Measurements from ENCODE around the gene RSPH6A. TPM values are rescaled to one million over a fixed set of nuclear protein-coding genes. Genes with fewer than 3 reads are reported as not detected.

Gene RSPH6A
- total and polyA plus RNA-seq, 2 of the 13 experiments (the other 11 are each of a cell fraction or from before 2014, with no cell fraction given) = 0.07 TPM; not detected in 1

- no peak for TF ChIP-seq GTF3A (CRISPR knock-in tag; conservative IDR thresholded peaks at IDR 0.05)
- TF ChIP-seq ZFY (CRISPR knock-in tag; IDR thresholded peaks at IDR 0.05) = no peak
- no peak for TF ChIP-seq ZNF746 (CRISPR knock-in tag; IDR thresholded peaks at IDR 0.05)
- 0 out of 2 replicates have a peak, but pooled peaks have one; percentile 25 for TF ChIP-seq BORCS8-MEF2B (CRISPR knock-in tag; IDR thresholded peaks at IDR 0.05)
- no peak for TF ChIP-seq NAIF1 (CRISPR knock-in tag; IDR thresholded peaks at IDR 0.05; ENCODE audit: borderline replicate concordance)
- peak; percentile 67; the same call in 1 of the 2 replicates for TF ChIP-seq ZNF510 (CRISPR knock-in tag; IDR thresholded peaks at IDR 0.05; ENCODE audit: low read depth)
- TF ChIP-seq ATAD3A (CRISPR knock-in tag; IDR thresholded peaks at IDR 0.05) = no peak
- no peak for TF ChIP-seq NCOR1 (IDR thresholded peaks at IDR 0.05; ENCODE audit: borderline replicate concordance, low read length)
- no peak for TF ChIP-seq HDAC1 (CRISPR knock-in tag; IDR thresholded peaks at IDR 0.05)
- TF ChIP-seq FOXO1 (CRISPR knock-in tag; IDR thresholded peaks at IDR 0.05) = no peak
- no peak for TF ChIP-seq ZKSCAN5 (CRISPR knock-in tag; IDR thresholded peaks at IDR 0.05)
- TF ChIP-seq CEBPZ (IDR thresholded peaks at IDR 0.05; ENCODE audit: low read length) = no peak
- TF ChIP-seq HOXA5 (CRISPR knock-in tag; IDR thresholded peaks at IDR 0.05) = 0 out of 2 replicates have a peak, but pooled peaks have one; percentile 32
- TF ChIP-seq CERS6 (CRISPR knock-in tag; IDR thresholded peaks at IDR 0.05) = no peak
- TF ChIP-seq ZNF317 (CRISPR knock-in tag; IDR thresholded peaks at IDR 0.05) = no peak
- TF ChIP-seq SAP130 (CRISPR knock-in tag; IDR thresholded peaks at IDR 0.05; ENCODE audit: low read depth) = no peak
- TF ChIP-seq BCLAF1 (IDR thresholded peaks at IDR 0.05) = no peak
- TF ChIP-seq ZBTB4 (CRISPR knock-in tag; IDR thresholded peaks at IDR 0.05; ENCODE audit: borderline replicate concordance) = no peak
- TF ChIP-seq ELF4 (CRISPR knock-in tag; IDR thresholded peaks at IDR 0.05; ENCODE audit: borderline replicate concordance) = no peak
These were observed 48.2 kb downstream of the RSPH6A start (continued) for GRCh38 chr19:45766869-45767346.

Measured in HepG2 (cell line).